Gastroesophageal sphincter (tissue), 4 donors: ENCODE data around the gene ATP9B. TPM values are rescaled to one million over a fixed set of nuclear protein-coding genes. Genes with fewer than 3 reads are reported as not detected.
"Not testable (repeated sequence)": the region's sequence is repeated elsewhere in the genome, so short reads cannot be mapped to it uniquely, and the experiment has no call there.

Source experiments
- ATAC-seq: fragments of 150-250 bp; one replicate; pipeline ENCODE4 v1.9.1; 2016; ENCODE audit warnings: mild to moderate bottlenecking, moderate library complexity
- H3K27ac ChIP-seq, 4 donors: fragments of 200-600 bp; sonication (generic) in 3 of 4; 1 replicate in 3 of 4; 2 replicates in 1 of 4; pipeline ENCODE4 v1.5.1; 2016 to 2019
- H3K27me3 ChIP-seq: fragments of 200-600 bp; sonication (generic); one replicate; pipeline ENCODE4 v1.5.1; 2019
- H3K36me3 ChIP-seq, 2 donors: fragments of 200-600 bp; sonication (generic); one replicate each; pipeline ENCODE4 v1.5.1; 2019; ENCODE audit warnings: control low read depth in 1 of 2
- H3K4me1 ChIP-seq, 3 donors: fragments of 200-600 bp; sonication (generic); 1 replicate in 2 of 3; 2 replicates in 1 of 3; pipeline ENCODE4 v1.5.1; 2016 to 2019; ENCODE audit warnings: control low read depth in 2 of 3
- H3K4me3 ChIP-seq, 2 donors: fragments of 200-600 bp; sonication (generic); one replicate each; pipeline ENCODE4 v1.5.1; 2019; ENCODE audit warnings: mild to moderate bottlenecking in 1 of 2, moderate library complexity in 1 of 2
- H3K9me3 ChIP-seq, 3 donors: fragments of 200-600 bp; sonication (generic); one replicate each; pipeline ENCODE4 v1.5.1; 2017 to 2019; ENCODE audit warnings: control low read depth in 2 of 3
- EP300 ChIP-seq: sonication (generic); formaldehyde crosslinking; IDR thresholded peaks from one replicate; pipeline ENCODE4 v1.6.1; 2017; ENCODE audit warnings: antibody characterized with exemption, mild to moderate bottlenecking
- POLR2A ChIP-seq, 2 donors: fragments of 450-650 bp; IDR thresholded peaks; one replicate each; pipeline ENCODE4 v1.6.1; 2017; ENCODE audit warnings: antibody characterized with exemption in 2 of 2, mild to moderate bottlenecking in 2 of 2, moderate library complexity in 1 of 2
- POLR2AphosphoS5 ChIP-seq: sonication (generic); formaldehyde crosslinking; IDR thresholded peaks from one replicate; pipeline ENCODE4 v1.6.1; 2017; ENCODE audit warnings: antibody characterized with exemption
- WGBS, 2 donors: methylation state at CpG; one replicate each; pipeline ENCODE4 v1.1.5; 2018; ENCODE audit warnings: low coverage in 1 of 2; 5-methylcytosine and 5-hydroxymethylcytosine counted together
- total RNA-seq, 4 donors: library from RNA; depleted of rRNA; stranded (reverse); fragments of >200 nt; gene quantifications; one replicate each; pipeline ENCODE4 v1.1.0, GENCODE V29; 2016
- TF ChIP-seq, protein P1 (sequence below), 4 experiments: fragments of 200-600 bp in 2 of 4; fragments of 450-650 bp in 2 of 4; sonication (generic) in 1 of 4; IDR thresholded peaks; one replicate each; pipeline ENCODE4 v1.5.1; 2017 to 2019; ENCODE audit warnings: antibody characterized with exemption in 4 of 4, mild to moderate bottlenecking in 2 of 4, moderate library complexity in 2 of 4

Gene ATP9B
- total RNA-seq, 4 donors from 2014 or later: 16.6 to 48.7 (median 33.7) TPM

- TF ChIP-seq POLR2AphosphoS5: no peak
- no peak for TF ChIP-seq POLR2A (IDR thresholded peaks at IDR 0.05)
- no peak for TF ChIP-seq EP300
- TF ChIP-seq, protein P1, sequence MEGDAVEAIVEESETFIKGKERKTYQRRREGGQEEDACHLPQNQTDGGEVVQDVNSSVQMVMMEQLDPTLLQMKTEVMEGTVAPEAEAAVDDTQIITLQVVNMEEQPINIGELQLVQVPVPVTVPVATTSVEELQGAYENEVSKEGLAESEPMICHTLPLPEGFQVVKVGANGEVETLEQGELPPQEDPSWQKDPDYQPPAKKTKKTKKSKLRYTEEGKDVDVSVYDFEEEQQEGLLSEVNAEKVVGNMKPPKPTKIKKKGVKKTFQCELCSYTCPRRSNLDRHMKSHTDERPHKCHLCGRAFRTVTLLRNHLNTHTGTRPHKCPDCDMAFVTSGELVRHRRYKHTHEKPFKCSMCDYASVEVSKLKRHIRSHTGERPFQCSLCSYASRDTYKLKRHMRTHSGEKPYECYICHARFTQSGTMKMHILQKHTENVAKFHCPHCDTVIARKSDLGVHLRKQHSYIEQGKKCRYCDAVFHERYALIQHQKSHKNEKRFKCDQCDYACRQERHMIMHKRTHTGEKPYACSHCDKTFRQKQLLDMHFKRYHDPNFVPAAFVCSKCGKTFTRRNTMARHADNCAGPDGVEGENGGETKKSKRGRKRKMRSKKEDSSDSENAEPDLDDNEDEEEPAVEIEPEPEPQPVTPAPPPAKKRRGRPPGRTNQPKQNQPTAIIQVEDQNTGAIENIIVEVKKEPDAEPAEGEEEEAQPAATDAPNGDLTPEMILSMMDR (IDR thresholded peaks at IDR 0.05): no peak
- no peak overlapping the region for H3K27ac ChIP-seq
- no peaks in the 10 kb centered on the region for H3K27me3 ChIP-seq
- ATAC-seq: no peak
- H3K4me1 ChIP-seq: peaks cover 0 to 13% (median 0%) of the 10 kb centered on the region in 3 donors
- peaks cover 0 to 7% (median 0%) of the 10 kb centered on the region in 3 donors for H3K9me3 ChIP-seq
- H3K4me3 ChIP-seq: no peak overlapping the region
- H3K36me3 ChIP-seq: peaks cover 0 to 13% of the 10 kb centered on the region in 2 donors
- 88% methylated on average over 1 of the region's 1 CpG for WGBS, 2 donors
Observed at GRCh38 chr18:79260510-79260909, 191.3 kb downstream of the ATP9B start.

- not testable (repeated sequence) for ATAC-seq, H3K27ac ChIP-seq, H3K27me3 ChIP-seq, H3K9me3 ChIP-seq, H3K4me3 ChIP-seq
- Histone ChIP-seq H3K36me3 (peaks cover 0 to 11% of the 10 kb centered on the region in 2 donors), H3K4me1 (peaks cover 0 to 13% (median 0%) of the 10 kb centered on the region in 3 donors)
- 96 to 100% methylated on average over 1 to 9 of the region's 9 CpGs for WGBS, 2 donors
Observed at GRCh38 chr18:79265068-79265467, 195.9 kb downstream of the ATP9B start.

GRCh38 chr18:79271812-79272211 is 202.6 kb downstream of the ATP9B start:
- not testable (repeated sequence) for ATAC-seq, H3K4me3 ChIP-seq, H3K27ac ChIP-seq, H3K27me3 ChIP-seq, H3K4me1 ChIP-seq, H3K9me3 ChIP-seq
- peaks cover 0 to 45% of the 10 kb centered on the region in 2 donors for H3K36me3 ChIP-seq

DNA sequence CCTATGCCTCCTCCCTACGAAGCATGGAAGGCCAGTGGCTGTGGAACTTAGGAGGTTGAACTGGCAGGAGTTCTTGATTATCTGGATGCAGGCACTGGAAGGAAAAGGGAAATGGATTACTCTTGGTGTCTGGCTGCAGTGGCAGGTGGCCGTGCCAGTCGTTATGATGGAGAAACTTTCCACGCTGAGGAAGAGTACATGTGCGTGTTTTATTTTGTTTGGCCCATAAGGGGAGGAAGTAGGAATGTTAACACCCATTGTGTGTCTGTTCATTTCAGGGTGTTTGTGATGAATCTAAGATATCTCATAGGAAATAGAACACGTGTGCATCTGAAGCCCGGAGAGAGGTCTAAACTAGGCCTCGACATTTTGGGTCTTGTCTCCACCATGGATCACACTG is 203.7 kb downstream of the ATP9B start:
- Histone ChIP-seq H3K9me3 (no peaks in the 10 kb centered on the region), H3K27ac (no peak overlapping the region), H3K4me3 (no peak overlapping the region), H3K36me3 (peaks cover 0 to 51% of the 10 kb centered on the region in 2 donors), H3K4me1 (no peaks in the 10 kb centered on the region), H3K27me3 (no peaks in the 10 kb centered on the region)
- WGBS, 2 donors: 70 to 83% methylated on average over 8 of the region's 8 CpGs
- TF ChIP-seq, protein P1 (IDR thresholded peaks at IDR 0.05): no peak
- no peak for ATAC-seq

DNA sequence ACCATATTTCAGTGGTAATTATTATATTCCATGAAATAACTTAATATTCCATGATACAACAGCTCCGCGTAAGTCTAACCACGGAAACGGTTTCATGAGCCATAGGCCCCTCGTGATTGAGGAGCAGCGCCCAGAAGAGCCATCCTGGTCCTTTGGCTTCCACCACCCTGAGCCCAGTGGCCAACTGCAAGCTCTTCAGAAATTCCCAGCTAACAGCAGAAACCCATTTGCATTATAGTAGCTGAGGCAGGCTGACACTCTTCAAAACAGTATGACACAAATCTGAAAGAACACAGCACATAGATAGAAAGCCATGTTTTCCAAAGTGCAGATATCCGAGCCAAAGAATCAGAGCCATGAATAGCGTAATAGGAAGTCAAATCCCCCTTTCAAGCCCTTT is 205.6 kb downstream of the ATP9B start:
- TF ChIP-seq EP300 (no peak), POLR2A (IDR thresholded peaks at IDR 0.05) (no peak), POLR2AphosphoS5 (no peak)
- TF ChIP-seq, protein P1 (IDR thresholded peaks at IDR 0.05): no peak
- Histone ChIP-seq H3K36me3 (peaks cover 0 to 65% of the 10 kb centered on the region in 2 donors), H3K4me3 (no peak overlapping the region), H3K4me1 (no peaks in the 10 kb centered on the region), H3K27ac (no peak overlapping the region), H3K27me3 (no peaks in the 10 kb centered on the region), H3K9me3 (no peaks in the 10 kb centered on the region)
- ATAC-seq: no peak
- 44 to 75% methylated on average over 2 to 8 of the region's 8 CpGs for WGBS, 2 donors

- 78 to 93% methylated on average over 4 to 6 of the region's 7 CpGs for WGBS, 2 donors
- no peak for ATAC-seq
- H3K27me3 ChIP-seq: no peaks in the 10 kb centered on the region
Observed at GRCh38 chr18:79275461-79275860, 206.3 kb downstream of the ATP9B start.

More at GRCh38 chr18:79275461-79275860, 206.3 kb downstream of the ATP9B start:
- Histone ChIP-seq H3K36me3 (peaks cover 0 to 61% of the 10 kb centered on the region in 2 donors), H3K9me3 (no peaks in the 10 kb centered on the region), H3K4me1 (no peaks in the 10 kb centered on the region), H3K27ac (no peak overlapping the region), H3K4me3 (no peak overlapping the region)
- TF ChIP-seq, protein P1 (IDR thresholded peaks at IDR 0.05): no peak
- no peak for TF ChIP-seq EP300
- TF ChIP-seq POLR2A (IDR thresholded peaks at IDR 0.05): no peak
- no peak for TF ChIP-seq POLR2AphosphoS5
